ENCODE results near the gene CHP1.
"Not testable (repeated sequence)": the region's sequence is repeated elsewhere in the genome, so short reads cannot be mapped to it uniquely, and the experiment has no call there.

Gene CHP1

GRCh38 chr15:41256103-41256502 lies 25.0 kb downstream of the CHP1 start:
- in situ Hi-C loops (cut with HindIII; ENCODE audit: low sequenced_read_pairs), result no loop called here

GRCh38 chr15:41256577-41257038 lies 25.5 kb downstream of the CHP1 start:
- in situ Hi-C loops (cut with HindIII; ENCODE audit: low sequenced_read_pairs), result no loop called here

- in situ Hi-C loops (cut with HindIII; ENCODE audit: low sequenced_read_pairs), result no loop called here
Observed at GRCh38 chr15:41258750-41259471, 27.8 kb downstream of the CHP1 start.

DNA sequence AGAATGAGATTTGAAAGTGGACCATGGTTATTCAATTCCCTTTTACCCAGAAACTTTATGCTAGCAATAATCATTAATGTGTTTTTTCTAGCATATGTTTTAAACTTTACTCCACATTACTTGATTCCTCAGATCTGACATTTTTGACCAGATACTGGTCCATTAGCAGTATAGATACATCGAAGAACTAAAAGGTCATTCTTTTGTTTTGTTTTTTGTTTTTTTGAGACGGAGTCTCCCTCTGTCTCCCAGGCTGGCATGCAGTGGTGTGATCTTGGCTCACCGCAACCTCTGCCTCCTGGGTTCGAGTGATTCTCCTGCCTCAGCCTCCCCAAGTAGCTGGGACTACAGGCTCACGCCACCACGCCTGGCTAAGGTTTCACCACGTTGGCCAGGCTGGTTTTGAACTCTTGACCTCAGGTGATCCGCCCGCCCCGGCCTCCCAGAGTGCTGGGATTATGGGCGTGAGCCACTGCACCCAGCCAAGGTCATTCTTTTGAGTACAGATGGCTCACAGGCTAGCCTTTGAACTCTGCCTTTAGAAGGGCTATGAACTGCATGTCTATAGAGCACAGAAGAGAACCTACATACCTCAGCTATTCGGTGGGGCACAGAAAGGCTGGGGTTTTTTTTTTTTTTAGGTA lies 28.6 kb downstream of the CHP1 start:
- in situ Hi-C loops (cut with HindIII; ENCODE audit: low sequenced_read_pairs), result no loop called here

DNA sequence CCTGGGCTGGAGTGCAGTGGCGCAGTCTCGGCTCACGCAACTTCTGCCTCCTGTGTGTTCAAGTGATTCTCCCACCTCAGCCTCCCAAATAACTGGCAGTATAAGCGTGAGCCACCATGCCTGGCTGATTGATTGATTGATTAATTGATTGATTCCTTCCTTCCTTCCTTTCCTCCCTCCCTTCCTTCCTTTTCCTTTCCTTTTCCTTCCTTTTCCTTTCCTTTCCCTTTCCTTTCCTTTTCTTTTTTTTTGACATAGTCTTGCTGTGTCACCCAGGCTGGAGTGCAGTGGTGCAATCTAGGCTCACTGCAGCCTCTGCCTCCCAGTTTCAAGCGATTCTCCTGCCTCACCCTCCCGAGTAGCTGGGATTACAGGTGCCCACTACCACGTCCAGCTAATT lies 29.9 kb downstream of the CHP1 start:
- in situ Hi-C loops (cut with HindIII; ENCODE audit: low sequenced_read_pairs), result not testable (repeated sequence)

DNA sequence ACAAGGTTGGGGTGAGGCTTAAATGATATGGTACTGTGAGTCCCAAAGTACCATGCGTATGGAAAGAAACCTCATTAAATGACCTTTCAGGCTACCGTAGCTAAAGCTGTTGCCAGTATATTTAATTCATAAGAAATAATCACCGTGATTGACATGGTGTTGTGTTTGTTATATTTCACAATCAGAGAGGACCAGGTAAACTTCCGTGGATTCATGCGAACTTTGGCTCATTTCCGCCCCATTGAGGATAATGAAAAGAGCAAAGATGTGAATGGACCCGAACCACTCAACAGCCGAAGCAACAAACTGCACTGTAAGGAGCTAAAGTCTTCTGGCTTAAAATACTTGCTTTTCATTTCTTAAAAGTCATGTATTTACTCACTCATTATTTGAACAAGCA lies 31.5 kb downstream of the CHP1 start:
- in situ Hi-C loops (cut with HindIII; ENCODE audit: low sequenced_read_pairs), result no loop called here

DNA sequence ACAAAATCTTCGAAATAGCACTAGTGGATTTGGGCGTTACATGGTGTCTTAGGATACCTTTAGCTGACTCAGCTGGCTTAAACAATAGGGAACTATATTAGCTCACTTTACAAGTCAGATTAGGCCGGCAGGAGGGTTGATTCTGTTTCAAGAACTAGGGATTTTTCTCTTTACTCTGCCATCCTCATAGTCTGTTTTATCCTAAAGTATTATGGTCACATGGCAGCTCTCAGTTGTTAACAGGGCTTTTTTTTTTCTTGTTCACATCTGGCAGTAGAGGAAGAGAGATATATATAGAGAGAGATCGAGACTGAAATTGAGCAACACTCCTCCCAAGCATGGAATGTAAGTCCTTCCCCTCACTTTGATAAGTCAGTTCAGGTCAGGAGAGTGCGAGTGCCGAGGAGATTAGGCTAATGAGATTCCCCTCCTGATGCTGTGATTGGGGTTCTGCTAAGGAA lies 32.9 kb downstream of the CHP1 start:
- in situ Hi-C loops (cut with HindIII; ENCODE audit: low sequenced_read_pairs), result no loop called here

DNA sequence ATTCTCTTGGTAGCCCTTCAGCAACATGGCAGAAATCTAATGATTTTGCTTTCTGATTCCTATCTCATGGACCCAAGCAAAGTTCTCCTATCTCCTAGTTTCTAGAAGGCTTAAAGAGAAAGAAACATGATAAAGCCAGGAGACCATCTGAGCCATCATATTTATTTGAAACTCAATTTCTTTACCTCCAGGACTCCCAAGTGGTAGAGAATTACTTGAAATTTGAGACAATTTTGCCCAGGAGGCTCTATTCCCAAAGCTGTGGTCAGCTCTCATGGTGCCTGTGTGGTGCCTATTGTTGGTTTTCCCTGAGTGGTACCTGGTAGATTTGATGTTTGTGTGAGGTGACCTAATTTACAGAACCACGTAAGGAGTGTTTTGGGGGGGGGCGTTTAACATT lies 38.8 kb downstream of the CHP1 start:
- in situ Hi-C loops (cut with HindIII; ENCODE audit: low sequenced_read_pairs), result no loop called here

DNA sequence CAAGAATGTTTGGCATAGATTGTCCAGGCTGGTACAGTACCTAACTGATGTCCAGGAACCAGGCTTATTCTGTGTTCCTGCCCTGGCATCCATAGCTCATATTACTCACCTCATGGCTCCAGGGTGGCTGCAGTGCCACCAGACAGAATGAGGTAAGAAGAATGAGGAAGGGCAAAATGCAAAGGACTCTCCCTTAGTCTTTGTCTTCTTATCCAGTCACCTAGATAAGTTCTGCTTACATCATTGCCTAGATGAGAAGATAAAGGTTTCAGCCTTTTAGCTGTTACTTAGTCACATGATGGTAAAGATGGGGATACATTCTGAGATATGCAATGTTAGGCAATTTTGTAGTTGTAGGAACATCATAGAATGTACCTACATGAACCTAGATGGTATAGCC lies 45.8 kb downstream of the CHP1 start:
- in situ Hi-C loops (cut with HindIII; ENCODE audit: low sequenced_read_pairs), result no loop called here

GRCh38 chr15:41278319-41278718 lies 47.3 kb downstream of the CHP1 start:
- in situ Hi-C loops (cut with HindIII; ENCODE audit: low sequenced_read_pairs), result no loop called here

GRCh38 chr15:41279535-41280283 lies 48.6 kb downstream of the CHP1 start:
- in situ Hi-C loops (cut with HindIII; ENCODE audit: low sequenced_read_pairs), result no loop called here

DNA sequence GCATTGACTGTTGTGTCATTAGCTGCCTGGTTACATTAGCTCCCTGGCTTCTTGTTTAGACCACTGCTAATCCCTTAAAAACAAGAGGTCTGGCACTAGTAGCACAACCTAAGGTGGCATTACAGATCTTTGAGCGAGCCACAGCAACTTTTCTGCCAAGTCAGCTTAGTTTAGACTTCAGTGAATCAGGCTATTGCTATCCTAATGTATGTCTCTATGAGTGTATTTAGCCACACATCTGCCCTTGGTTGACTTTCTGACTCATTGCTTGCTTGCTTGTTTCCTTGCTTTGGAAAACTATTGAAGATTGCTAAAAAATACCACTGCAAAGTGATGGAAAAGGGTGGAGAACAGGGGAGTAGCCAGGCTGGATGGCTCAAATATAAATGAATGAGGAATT lies 50.2 kb downstream of the CHP1 start:
- in situ Hi-C loops (cut with HindIII; ENCODE audit: low sequenced_read_pairs), result no loop called here

DNA sequence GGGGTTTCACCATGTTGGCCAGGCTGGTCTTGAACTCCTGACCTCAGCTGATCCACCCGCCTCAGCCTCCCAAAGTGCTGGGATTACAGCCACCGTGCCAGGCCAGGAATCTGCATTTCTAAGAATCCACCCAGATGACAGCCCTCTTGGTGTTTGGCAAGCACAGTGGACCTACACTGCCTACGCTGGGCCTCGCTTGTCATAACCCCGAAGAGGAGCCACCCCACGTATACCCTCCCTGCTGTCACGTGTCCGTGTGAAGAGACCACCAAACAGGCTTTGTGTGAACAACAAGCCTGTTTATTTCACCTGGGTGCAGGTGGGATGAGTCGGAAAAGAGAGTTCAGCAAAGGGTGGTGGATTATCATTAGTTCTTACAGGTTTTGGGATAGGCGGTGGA lies 51.4 kb downstream of the CHP1 start:
- in situ Hi-C loops (cut with HindIII; ENCODE audit: low sequenced_read_pairs), result not testable (repeated sequence)

- in situ Hi-C loops (cut with HindIII; ENCODE audit: low sequenced_read_pairs), result not testable (repeated sequence)
Observed at GRCh38 chr15:41282980-41283652, 52.0 kb downstream of the CHP1 start.

DNA sequence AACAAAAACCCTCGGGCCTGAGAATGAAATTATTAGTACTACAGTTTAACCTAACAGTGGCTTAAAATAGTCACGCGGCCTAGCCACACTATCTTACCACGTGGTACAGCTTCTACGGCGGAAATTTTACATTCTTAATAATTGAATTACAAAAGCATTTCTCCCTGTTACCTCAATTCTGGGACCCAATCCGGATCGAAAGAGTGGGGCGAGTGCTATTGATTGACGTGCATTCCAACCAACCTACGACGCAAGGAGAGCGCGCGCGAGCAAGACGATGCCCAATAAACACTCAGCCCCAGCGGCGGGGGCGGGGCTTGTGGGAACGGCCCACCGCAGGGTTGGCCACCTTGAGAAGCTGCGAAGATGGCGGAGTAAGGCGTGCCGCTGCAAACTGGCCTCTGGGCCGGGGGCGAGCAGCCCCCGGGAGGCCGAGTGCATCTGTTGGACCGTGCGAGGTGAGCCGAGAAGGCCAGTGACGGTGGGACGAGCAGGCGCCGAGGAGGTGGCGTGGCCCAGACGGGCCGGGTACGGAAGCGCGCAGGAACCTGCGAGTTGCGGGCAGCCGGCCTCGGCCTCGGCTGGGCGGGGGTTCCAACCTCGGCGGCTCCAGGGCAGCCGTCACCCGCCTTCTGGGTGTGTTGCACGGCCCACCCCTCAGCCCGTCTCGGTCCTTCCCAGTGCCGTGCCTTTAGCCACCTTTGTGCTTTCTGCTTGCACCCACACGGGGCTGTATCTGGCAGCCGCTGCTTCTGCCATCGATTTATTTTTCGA lies 52.8 kb downstream of the CHP1 start:
- in situ Hi-C loops (cut with HindIII; ENCODE audit: low sequenced_read_pairs), result no loop called here

DNA sequence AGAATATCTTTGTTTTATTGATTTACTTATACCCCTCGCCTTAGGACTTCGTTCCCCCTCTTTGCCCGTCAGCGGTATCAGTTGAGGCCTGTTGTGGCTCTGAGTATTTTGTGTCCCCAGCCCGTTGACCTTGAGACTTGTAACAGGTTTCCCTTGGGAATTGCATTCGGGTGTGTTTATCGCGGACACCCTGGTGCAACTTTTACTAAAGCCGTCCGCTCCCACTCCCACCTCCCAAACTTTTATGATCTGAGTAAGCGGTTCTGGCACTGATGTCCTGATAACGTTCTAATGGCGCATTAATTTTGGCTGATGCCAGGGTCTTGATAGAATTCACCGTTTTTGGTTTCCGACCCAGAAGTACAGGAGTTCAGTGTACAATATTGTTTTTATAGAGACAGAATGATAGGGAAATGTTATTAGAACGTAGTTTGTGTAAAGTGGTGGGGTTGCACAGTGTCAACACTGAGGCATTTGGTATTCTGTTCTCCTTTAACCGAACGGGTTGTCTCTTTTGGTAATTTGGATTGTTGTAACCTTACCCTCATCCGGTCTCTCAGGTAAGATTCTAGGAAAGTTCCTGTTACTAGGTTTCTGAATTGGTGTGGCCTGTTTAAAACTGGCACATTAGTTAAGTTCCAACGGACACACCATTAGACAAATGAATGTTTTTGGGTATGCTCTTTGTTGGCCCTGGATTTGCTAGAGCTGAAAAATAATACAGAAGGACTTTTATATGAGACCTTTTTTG lies 53.5 kb downstream of the CHP1 start:
- in situ Hi-C loops (cut with HindIII; ENCODE audit: low sequenced_read_pairs), result no loop called here

- in situ Hi-C loops (cut with HindIII; ENCODE audit: low sequenced_read_pairs), result no loop called here
Observed at GRCh38 chr15:41285285-41285684, 54.2 kb downstream of the CHP1 start.

DNA sequence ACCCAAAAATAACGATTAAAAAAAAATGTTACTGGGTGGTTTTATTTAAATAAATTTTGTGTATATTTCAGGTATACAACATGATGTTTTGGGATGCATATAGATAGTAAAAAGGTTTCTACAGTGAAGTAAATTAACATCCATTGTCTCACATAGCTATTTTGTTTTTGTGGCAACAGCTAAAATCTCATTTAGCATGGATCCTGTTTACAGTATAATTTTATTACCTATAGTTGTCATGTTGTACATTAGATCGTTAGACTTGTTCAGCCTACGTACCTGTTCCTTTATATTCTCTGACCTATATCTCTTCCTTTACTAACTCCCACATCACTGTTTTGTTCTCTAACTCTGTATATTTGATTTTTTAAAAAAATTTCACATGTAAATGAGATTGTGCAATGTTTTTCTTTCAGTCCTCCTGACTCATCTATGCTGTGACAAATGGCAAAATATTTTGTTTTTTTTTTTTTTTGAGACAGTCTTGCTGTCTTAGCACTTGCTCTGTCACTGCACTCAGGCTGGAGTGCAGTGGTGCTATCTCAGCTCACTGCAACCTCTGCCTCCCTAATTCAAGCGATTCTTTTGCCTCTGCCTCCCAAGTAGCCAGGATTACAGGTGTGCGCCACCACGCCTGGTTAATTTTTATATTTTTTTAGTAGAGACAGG lies 55.7 kb downstream of the CHP1 start:
- in situ Hi-C loops (cut with HindIII; ENCODE audit: low sequenced_read_pairs), result no loop called here

DNA sequence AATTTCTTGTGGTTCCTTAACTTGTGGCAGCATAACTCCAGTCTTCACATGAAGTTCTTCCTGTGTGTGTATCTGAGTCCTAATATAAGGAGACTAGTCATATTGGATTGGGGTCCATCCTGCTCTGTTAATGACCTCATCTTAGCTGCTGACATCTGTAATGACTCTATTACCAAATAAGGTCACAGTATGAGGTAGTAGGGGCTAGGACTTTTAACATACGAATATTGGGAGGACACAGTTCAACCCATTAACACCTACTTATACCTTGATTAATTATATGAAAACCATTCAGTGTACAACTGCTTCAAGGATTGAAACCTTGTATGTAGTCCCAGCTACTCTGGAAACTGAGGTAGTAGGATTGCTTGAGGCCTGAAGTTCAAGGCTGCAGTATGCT lies 57.4 kb downstream of the CHP1 start:
- in situ Hi-C loops (cut with HindIII; ENCODE audit: low sequenced_read_pairs), result no loop called here
